Stimulated activated CD4-positive, alpha-beta T cell treated with anti-CD3 and anti-CD28 coated beads, Interleukin-15, amount 100 ng/mL, for 24 hours (primary cell): ENCODE data around the gene FRYL.
"Not testable (repeated sequence)": the region's sequence is repeated elsewhere in the genome, so short reads cannot be mapped to it uniquely, and the experiment has no call there.

Experiments used
- DNase-seq: peaks from one replicate; pipeline ENCODE4 v3.0.0-alpha.2; 2020

FRYL gene

DNA sequence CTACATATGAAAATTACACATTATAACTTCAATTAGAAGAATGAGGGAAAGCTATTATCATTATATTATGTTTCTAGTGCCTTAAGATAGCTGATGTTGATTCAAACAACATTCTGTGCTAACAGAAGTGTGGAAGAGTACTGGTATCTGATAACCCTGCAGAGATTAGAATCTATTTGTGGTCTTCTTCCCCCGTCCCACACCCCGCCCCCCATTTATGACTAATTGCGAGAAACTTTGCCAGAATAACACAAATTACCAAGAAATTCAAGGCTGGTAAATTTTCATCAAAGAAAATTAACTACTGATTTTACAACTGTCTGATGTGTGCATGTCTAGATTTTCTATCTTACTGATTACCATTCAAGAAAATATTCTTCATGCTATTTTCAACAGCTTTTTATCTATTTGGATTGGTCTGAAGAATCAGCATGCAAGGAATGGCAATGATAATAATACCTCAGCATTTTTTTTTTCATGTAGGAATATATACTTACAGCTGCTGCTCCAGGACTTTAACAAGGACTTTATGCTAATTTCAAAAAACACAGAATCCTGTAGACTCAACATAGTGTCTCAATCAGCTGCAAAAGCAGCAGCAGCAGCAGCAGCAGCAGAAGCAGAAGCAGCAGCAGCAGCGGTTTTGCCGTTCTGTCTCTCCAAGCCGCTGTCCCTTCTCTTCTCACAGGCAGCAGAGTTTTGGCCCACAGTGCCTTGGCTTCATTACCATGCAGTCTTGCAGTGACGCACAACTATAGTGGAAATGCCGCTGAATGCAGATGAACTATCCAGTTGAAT is 126.7 kb downstream of the FRYL start:
- DNase-seq, result peak; percentile 69

DNA sequence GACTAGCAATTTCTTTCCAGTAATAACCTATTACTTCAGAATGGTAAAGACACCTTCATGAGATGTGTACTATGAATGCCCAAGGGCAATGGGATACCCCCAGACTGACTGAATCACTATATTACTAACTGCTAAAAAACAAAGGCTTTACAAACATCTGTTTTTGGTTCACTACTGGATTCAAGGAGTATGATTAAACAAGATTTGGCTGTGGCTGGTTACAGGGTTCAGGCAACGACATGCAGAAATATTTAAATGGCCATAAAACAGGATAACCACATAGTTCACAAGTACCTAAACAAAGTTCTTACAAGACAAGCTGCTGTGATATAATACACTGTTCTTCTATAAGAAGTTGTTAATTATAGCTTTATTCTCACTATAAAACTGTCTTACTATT is 128.2 kb downstream of the FRYL start:
- DNase-seq, result no peak

DNA sequence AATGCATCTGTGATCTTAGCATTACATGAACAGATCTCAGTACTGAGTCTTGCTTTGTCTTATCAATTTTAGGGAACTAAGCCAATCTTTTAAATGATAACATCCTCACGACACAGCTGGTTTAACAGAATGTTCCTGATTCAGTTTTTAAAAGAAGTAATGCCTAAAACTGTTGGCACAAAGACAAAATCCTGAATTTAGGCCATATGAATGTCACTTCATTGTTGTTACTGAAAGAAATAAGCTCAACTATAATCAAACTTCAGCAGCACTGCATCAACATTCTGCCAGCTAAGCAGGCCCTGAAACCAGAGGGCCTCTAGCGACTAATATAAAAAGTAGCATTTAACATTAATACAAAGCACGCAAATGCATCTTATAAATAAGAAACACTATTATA is 130.6 kb downstream of the FRYL start:
- DNase-seq, result no peak

DNA sequence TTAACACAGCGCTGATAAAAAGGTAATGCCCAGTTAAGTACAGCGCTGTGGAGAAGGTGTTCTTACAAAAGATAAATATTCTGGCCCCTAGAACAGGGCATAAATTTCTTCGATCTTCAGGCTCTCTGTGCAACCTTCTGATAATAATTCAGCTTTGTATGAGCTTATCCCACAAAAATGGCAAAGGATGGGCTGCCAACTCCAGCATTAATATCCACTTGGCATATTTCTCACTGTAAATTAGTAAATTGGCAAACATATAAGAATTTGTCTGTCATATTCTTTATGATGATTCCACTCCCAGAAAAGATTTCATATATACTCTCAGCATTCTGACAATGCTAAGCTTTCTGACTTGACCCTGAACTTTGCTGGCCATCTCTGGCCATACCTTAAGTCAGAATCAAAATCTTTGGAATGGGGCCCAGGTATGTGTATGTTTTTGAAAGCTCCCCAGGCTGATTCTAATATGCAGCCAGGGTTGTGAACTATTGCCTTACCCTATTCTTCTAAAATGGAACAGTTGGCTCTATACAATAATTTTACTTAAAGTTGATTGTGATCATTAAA is 134.8 kb downstream of the FRYL start:
- DNase-seq, result no peak

DNA sequence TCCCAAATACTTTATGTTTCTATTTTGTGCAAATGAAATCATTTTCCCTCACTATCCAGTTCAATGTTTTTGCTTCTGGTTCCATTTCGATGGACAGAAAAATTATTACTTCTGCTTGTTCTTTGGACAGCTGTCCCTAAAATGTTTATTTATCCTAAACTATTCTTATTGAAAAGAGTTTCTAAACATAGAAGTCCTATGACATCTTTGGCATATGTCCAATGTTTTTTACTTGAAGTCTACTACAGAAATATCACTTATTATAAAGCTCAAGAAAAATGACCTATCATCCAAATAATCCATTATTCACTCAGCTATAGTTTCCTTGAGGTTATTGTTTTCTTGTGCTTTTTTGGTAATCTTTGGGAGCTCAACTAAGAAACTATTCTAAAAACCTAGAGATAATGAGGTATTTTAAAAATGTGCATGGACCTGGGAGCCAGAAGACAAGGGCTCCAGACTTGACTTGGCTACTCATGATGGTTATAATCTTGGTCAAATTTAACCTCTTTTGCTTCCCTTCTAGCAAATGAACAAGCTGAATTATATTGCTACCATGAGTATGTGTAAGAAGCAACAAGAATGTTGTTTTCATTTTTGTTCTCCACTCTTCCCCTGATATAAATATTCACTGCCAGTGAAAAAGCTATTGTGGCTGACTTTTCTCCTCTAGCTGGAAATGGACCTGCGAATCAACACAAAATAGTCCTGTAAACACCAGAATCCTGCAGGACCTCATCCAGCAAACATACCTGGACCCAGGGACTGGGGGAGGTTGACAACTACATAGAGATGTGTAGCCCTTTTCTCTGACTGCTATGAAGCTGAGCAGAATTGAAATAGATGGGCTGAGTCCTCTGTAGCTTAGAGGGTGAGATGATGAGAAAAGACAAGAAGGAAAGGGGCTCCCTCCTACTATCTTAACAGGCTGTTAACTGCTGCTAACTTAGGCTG is 137.4 kb downstream of the FRYL start:
- DNase-seq, result no peak

DNA sequence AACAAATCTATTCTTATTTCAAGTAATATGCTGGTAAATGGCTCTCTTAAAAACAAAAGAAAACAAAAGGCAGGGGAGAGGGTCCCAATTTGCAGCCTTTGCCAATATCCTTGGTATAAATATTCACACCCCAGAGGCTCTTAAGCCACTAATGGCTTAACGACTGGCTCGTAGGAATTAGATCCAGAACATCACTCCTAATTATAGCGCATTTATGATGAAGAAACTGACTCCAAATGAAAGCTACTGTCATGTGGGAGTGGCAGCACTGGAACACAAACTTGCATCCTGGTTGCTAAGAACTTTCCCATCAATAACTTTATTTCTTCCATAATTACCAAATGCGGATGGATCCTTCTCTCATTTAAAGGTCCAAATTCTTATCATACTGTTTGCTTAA is 138.7 kb downstream of the FRYL start:
- no peak for DNase-seq

DNA sequence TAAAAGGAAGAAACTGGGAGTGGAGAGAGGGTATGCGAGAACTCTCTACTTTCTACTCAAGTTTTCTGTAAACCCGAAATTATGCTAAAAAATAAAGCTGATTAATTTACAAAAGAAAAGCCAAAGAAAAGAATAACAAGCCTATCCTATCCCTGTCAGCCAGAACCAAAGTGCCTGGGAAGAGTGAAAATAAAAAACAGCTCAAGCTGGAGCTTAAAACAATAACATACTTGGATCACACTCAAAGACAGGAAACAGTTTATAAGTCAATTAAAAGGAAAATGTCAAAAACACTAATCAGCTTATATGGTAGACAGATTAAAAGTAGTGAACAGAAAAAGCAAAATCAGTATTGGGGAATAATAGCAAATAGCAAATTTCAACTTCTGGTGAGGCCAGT is 139.4 kb downstream of the FRYL start:
- DNase-seq, result no peak

DNA sequence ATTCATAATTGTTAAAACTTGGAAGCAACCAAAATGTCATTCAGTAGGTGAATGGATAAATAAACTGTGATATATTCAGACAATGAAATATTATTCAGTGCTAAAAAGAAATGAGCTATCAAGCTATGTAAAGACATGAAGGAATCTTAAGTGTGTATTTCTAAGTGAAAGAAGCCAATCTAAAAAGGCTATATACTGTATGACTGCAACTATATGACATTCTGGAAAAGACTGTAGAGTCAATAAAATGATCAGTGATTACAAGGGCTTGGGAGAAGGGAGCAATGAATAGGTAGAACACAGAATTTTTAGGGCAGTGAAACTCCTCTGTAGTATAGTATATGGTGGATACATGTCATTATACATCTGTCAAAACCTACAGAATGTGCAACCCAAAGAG is 139.9 kb downstream of the FRYL start:
- no peak for DNase-seq

DNA sequence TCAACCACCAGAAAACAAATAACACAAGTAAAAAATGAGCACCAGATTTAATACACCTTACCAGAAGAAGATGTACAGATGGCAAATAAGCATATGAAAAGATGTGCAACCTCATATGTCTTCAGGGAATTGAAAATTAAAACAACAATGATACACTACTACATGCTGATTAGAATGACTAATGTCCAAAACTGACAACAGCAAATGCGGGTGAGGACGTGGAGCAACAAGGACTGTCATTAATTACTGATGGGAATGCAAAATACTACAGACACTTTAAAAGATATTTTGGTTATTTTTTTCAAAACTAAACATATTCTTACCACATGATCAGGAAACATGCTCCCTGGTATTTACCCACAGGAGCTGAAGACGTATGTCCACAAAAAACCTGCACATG is 140.3 kb downstream of the FRYL start:
- no peak for DNase-seq

DNA sequence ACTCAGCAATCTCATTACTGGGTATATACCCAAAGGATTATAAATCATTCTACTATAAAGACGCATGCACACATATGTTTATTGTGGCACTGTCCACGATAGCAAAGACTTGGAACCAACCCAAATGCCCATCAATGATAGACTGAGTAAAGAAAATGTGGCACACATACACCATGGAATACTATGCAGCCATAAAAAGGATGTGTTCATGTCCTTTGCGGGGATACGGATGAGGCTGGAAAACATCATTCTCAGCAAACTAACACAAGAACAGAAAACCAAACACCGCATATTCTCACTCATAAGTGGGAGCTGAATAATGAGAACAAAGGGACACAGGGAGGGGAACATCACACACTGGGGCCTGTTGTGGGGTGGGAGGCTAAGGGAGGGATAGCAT is 141.5 kb downstream of the FRYL start:
- not testable (repeated sequence) for DNase-seq

DNA sequence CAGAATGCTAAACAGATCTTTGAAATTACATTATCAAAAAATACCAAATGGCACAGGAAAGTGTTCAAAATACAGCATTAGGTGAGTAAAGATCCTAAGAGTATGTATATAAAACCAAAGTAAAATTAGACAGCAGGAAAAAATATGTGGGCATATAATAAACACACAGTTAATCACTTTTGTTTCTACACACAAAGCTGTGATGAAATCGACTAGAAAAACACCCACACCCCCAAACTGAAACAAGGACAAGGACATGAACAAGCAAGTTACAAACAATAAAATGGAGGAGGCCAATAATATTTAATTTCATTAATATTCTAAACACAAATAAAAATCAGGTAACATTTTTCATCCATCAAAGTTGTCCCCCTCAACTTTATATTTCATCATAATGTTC is 143.2 kb downstream of the FRYL start:
- DNase-seq, result no peak

DNA sequence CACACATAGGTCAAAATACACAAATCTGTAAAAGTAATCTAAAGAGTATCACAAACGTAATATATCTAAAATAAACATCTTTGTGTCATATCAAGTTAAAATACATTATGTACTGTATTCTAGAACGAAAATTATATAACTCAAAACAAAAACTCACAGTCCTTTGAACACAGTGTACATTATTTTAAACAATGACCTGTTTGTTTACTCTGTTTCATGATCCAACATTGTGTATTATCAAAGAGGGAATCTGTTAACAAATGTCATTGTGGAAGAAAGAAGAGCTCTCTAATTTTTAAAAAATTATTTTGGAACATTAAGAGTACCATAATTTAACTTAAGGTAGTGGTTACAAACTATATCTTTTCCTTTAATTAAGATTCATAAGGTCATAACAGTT is 144.1 kb downstream of the FRYL start:
- no peak for DNase-seq

DNA sequence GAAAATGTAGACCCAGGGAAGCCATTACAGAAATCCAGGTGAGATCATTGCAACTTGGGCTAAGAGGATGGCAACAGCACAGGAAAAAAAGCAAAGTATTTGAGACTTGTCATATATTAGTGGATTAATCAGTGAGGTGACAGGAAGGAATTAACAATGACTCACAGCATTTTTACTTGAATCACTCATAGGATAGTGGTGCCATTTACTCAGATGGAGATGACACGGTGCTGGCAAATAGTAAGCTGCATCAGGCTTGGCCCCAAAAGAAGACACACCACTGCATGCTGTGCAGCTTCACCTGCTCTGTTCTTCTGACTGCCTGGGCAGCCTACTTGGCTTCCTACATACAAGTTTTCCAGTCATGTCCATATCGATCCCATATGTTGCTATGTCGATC is 144.8 kb downstream of the FRYL start:
- peak; percentile 29 for DNase-seq

DNA sequence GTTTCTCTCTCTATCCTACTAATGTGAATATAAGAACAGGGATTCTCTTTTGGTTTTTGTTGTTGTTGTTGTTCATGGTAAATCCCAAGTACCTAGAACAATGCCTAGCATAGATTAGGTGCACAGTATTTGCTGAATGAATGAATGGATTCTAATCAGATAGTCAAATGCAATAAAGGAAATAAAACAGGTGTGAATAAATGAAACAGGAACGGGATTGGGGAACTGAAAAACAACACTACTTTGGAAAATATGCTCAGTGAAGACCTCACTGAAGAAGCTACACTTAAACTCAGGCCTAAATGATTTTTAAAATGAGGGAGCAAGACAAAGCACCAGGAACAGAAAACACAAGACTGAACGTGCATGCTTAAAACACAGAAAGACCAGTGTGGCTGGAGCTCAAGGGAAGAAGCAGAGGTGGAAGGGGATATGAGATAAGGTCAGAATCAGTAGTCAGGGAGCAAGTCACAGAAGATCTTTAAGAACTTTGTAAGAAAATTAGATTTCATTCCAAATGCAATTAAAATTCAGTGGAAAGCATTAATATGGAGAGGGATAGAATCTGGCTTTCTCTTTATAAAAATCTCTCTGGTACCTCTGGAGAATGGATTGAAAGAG is 145.3 kb downstream of the FRYL start:
- DNase-seq, result no peak

DNA sequence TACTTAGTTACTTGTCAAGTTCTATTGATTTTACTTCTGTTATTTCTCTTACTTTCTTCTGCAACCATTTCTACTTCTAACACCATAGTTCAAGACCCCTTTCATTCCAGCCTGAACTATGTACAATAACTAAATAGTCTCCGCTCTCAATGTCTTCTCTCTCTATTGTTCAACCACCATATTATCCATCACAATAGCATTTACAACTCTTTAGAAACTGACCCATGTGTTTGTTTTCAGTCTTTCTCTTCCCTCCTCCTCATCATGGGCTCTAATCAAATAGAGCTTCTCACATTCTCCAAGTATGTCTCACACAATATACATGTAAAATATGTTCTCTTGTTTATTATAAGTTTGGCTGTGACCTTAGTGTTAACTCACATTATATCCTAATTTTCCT is 146.4 kb downstream of the FRYL start:
- no peak for DNase-seq

DNA sequence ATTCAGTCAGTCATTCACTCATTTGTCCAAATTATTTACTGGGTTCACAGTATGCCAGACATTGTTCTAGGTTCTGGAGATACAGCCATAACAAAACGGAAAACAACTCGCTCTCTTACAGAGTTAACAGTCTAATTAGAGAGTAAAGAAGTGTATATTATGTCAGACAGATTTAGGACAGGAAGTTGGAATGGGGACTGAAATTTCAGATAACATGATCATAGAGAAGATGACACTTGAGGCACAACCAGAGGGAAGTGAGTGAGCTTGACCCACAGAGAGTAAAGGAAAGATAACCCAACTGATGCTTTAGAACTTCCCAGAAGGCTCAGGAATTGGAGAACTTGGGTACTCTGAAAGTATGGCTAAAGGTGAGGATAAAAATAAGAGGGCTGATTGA is 150.6 kb downstream of the FRYL start:
- DNase-seq, result no peak

DNA sequence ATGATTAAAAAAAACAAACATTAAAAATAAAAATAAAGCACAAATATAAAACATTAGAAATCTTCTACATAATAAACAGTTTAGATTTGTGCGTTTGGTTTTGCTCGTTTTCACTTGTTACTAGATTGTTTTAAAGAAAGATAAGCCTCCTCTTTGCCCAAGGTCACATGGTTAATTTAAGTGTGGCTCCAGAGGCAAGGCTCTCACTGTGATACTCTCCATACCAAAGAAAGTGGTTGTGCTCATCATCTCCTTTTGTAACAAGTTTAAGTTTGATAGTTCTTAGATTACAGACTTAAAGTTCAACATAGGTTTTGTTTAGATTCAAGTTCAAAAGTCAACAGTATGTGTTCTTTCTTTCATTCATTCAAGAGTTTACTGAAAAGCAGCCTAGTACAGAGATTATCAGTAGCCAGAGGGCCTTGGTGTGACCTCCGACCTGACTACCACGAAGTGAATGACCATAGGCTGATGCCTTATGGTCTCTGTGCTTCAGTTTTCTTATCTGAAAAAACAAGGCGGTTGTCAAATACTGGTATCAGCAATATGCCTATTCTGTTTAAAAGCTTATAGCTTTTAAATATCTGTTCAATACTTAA is 156.8 kb downstream of the FRYL start:
- DNase-seq, result no peak

DNA sequence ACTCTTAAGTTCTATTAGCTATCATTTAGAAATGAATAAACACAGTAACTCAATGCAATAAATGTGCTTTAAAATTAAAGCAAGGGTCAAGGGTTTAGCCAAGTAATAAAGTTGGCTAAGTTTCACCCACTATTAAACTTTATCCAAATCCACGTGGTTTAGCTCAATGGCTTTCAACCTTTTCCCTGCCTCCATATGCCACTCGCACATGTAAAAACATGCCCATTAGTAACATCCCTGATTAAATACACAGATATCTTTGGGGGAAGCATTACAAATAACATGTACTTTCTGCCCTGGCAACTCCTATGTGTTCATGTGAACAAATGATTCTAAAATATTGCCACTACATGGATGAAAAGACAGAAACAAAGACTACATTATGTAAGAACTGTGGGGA is 159.2 kb downstream of the FRYL start:
- no peak for DNase-seq

DNA sequence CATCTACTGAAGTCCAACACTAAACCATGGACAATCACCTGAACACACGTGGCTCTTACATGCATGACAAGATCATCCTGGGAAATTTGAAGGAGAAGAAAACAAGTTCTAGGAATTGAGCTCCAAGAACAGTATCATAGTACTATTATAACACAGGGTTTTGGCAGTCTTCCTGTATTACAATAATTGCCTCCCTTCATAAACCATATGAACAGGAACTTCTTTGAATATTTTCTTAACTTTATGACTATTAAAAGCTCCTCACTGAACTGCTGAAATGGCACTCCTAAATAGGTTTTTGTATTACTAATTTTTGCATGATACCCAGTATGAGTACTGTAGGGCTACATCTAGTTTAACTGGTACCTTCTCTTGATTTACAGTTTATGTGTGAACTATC is 160.0 kb downstream of the FRYL start:
- no peak for DNase-seq

DNA sequence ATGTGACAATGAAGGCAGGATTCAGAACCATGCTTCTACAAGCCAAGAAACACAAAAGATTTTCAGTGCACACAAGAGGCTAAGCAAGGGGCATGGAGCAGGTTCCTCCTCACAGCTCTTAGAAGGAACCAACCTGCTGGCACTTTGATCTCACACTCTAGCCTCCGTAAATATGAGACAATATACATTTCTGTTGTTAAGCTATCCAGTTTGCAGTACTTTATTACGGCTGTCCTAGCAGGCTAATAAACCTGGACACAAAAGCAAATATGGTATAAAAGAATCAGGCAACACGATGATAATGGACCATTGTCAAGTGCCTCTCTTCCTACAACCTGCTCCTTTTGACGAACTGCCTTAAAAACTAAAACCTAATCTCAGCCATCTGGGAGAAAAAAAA is 175.6 kb downstream of the FRYL start:
- no peak for DNase-seq

DNA sequence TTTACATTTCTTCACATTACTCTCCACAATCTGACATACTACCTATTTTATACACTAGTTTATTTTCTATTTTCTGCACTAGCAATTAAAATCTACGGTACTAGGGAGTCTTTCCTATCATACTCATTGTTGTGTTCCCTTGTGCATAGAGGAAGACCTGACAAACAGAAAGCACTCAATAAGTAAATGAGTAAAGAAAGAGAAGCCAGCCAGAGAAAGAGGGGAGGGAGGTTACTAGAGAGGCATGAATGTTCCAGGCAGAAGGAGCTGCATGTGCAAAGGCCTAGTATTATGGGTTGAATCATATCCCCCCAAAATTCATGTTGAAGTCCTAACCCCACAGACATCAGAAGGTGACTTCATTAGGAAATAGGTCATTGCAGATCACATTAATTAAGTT is 176.0 kb downstream of the FRYL start:
- no peak for DNase-seq

DNA sequence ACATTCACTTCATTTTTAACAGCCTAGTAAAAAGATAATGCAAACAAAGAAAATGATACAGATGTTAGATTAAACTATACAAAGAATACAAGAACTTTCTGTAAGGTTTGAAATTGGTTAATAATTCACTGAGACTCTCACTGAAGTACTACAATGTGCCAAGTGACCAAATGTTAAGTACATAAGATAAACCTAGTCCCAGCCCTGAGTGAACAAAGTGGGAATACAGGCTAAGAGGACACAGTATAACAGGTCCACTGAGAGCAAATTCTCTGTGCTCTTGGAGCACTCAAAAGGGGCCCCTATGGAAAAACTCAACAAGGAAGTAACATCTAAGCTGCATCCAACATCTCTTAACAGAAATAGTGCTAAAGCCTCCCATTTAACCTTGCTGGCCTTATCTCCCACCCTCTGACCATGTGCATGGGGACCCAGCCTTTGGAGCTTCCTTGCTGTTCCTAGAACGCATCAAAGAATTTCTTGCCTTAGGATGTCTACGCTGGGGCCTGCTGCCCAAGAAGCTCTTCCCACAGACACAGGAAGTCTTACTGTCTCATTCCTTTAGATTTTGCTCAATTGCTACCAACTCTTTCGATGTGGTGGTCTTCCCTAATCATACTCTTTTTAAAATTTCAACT is 176.6 kb downstream of the FRYL start:
- no peak for DNase-seq

DNA sequence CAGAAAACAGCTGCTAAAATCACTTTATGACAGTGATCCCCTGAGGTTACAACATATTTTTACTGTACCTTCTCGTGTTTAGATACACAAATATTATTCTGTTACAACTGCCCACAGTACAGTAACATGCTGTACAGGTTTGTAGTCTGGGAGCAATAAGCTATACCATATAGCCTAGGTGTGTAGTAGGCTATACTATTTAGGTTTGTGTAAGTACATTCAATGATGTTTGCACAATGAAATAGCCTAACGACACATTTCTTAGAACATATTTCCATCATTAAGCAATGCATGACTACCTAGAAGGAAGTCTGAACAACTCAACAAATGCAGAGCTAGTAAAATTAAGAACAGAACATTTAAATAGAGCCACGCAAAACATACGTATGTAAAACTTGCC is 177.3 kb downstream of the FRYL start:
- no peak for DNase-seq
